Measurements from ENCODE around the gene IMMP1L.

The IMMP1L gene

GRCh38 chr11:31417816-31418215, 91.6 kb downstream of the IMMP1L start:
- ATAC-seq = no peak
- TF ChIP-seq CSRNP3 (CRISPR knock-in tag; IDR thresholded peaks at IDR 0.05) (no peak), PATZ1 (CRISPR knock-in tag; IDR thresholded peaks at IDR 0.05; ENCODE audit: borderline replicate concordance) (no peak), ZNF8 (CRISPR knock-in tag; IDR thresholded peaks at IDR 0.05) (no peak), TSHZ2 (CRISPR knock-in tag; IDR thresholded peaks at IDR 0.05) (no peak), ZC3H10 (CRISPR knock-in tag; IDR thresholded peaks at IDR 0.05) (no peak), PPARA (CRISPR knock-in tag; IDR thresholded peaks at IDR 0.05; ENCODE audit: borderline replicate concordance) (no peak), RARB (CRISPR knock-in tag; IDR thresholded peaks at IDR 0.05) (no peak), ISL1 (CRISPR knock-in tag; IDR thresholded peaks at IDR 0.05) (no peak), ZNF70 (CRISPR knock-in tag; IDR thresholded peaks at IDR 0.05) (no peak), BACH2 (CRISPR knock-in tag; IDR thresholded peaks at IDR 0.05; ENCODE audit: borderline replicate concordance) (no peak), CREB5 (CRISPR knock-in tag; IDR thresholded peaks at IDR 0.05; ENCODE audit: low read depth) (no peak), TOX (CRISPR knock-in tag; IDR thresholded peaks at IDR 0.05; ENCODE audit: borderline replicate concordance) (no peak), ESRRG (CRISPR knock-in tag; IDR thresholded peaks at IDR 0.05) (no peak), ZFP30 (CRISPR knock-in tag; IDR thresholded peaks at IDR 0.05) (no peak), GLIS3 (CRISPR knock-in tag; IDR thresholded peaks at IDR 0.05) (no peak), POU6F1 (CRISPR knock-in tag; IDR thresholded peaks at IDR 0.05; ENCODE audit: borderline replicate concordance, low read depth) (no peak), OSR1 (CRISPR knock-in tag; IDR thresholded peaks at IDR 0.05) (no peak), ARNTL (CRISPR knock-in tag; IDR thresholded peaks at IDR 0.05; ENCODE audit: borderline replicate concordance, low read depth) (no peak)

- no peak for TF ChIP-seq SNAI2 (CRISPR knock-in tag; IDR thresholded peaks at IDR 0.05)
- no peak for ATAC-seq
Observed at GRCh38 chr11:31417357-31417756, 92.1 kb downstream of the IMMP1L start.

- no peak for TF ChIP-seq ZFP3 (CRISPR knock-in tag; IDR thresholded peaks at IDR 0.05)
- no peak for TF ChIP-seq ARNTL (CRISPR knock-in tag; IDR thresholded peaks at IDR 0.05; ENCODE audit: borderline replicate concordance, low read depth)
- no peak for TF ChIP-seq ZNF8 (CRISPR knock-in tag; IDR thresholded peaks at IDR 0.05)
- no peak for TF ChIP-seq ZNF565 (CRISPR knock-in tag; conservative IDR thresholded peaks at IDR 0.05; ENCODE audit: low read depth)
- TF ChIP-seq ZC3H10 (CRISPR knock-in tag; IDR thresholded peaks at IDR 0.05) = no peak
- TF ChIP-seq SNAI2 (CRISPR knock-in tag; IDR thresholded peaks at IDR 0.05) = no peak
Observed at GRCh38 chr11:31415435-31415834, 94.0 kb downstream of the IMMP1L start.

GRCh38 chr11:31414338-31414737, 95.1 kb downstream of the IMMP1L start:
- ATAC-seq = no peak
- no peak for TF ChIP-seq BACH2 (CRISPR knock-in tag; IDR thresholded peaks at IDR 0.05; ENCODE audit: borderline replicate concordance)
- TF ChIP-seq TCF4 (CRISPR knock-in tag; IDR thresholded peaks at IDR 0.05; ENCODE audit: borderline replicate concordance) = no peak
- TF ChIP-seq ARNTL (CRISPR knock-in tag; IDR thresholded peaks at IDR 0.05; ENCODE audit: borderline replicate concordance, low read depth) = no peak

More at GRCh38 chr11:31415435-31415834, 94.0 kb downstream of the IMMP1L start:
- no peak for ATAC-seq
